GM21367 (cell line): ENCODE results near the gene DPY19L2.
"Not testable (repeated sequence)": the region's sequence is repeated elsewhere in the genome, so short reads cannot be mapped to it uniquely, and the experiment has no call there.

Experiments
- ATAC-seq: cut with Tn5 transposase; IDR thresholded peaks from one replicate; pipeline ENCODE4 v1.9.1; 2021; ENCODE audit not compliant: unreplicated experiment

The DPY19L2 gene

GRCh38 chr12:63545298-63545916 is 122.9 kb downstream of the DPY19L2 start:
- not testable (repeated sequence) for ATAC-seq

- ATAC-seq: not testable (repeated sequence)
These were observed 129.6 kb downstream of the DPY19L2 start for GRCh38 chr12:63538656-63539055.

GRCh38 chr12:63537838-63538237 is 130.5 kb downstream of the DPY19L2 start:
- ATAC-seq: not testable (repeated sequence)

GRCh38 chr12:63529641-63530040 is 138.7 kb downstream of the DPY19L2 start:
- not testable (repeated sequence) for ATAC-seq

GRCh38 chr12:63525831-63526230 is 142.5 kb downstream of the DPY19L2 start:
- ATAC-seq: no peak

GRCh38 chr12:63521706-63522105 is 146.6 kb downstream of the DPY19L2 start:
- ATAC-seq: no peak
